Right lobe of liver (tissue), 4 donors: ENCODE results near the gene SASH1.

Experiments used
- POLR2A ChIP-seq: fragments of 450-650 bp; IDR thresholded peaks from one replicate; pipeline ENCODE4 v1.6.1; 2017; ENCODE audit warnings: antibody characterized with exemption, mild to moderate bottlenecking
- TF ChIP-seq, protein P1 (sequence below), 4 donors: fragments of 200-600 bp in 3 of 4; fragments of 450-650 bp in 1 of 4; IDR thresholded peaks; one replicate each; pipeline versions ENCODE4 v1.5.1 to v1.8.0; 2016 to 2022; ENCODE audit warnings: antibody characterized with exemption in 4 of 4, mild to moderate bottlenecking in 2 of 4
- donor health status: DM: no; HTN: no; CAD: no.
- donor health status: DM: no; HTN: no; CAD: no.
- donor health status: DM: no; HTN: yes; CAD: no.

DNA sequence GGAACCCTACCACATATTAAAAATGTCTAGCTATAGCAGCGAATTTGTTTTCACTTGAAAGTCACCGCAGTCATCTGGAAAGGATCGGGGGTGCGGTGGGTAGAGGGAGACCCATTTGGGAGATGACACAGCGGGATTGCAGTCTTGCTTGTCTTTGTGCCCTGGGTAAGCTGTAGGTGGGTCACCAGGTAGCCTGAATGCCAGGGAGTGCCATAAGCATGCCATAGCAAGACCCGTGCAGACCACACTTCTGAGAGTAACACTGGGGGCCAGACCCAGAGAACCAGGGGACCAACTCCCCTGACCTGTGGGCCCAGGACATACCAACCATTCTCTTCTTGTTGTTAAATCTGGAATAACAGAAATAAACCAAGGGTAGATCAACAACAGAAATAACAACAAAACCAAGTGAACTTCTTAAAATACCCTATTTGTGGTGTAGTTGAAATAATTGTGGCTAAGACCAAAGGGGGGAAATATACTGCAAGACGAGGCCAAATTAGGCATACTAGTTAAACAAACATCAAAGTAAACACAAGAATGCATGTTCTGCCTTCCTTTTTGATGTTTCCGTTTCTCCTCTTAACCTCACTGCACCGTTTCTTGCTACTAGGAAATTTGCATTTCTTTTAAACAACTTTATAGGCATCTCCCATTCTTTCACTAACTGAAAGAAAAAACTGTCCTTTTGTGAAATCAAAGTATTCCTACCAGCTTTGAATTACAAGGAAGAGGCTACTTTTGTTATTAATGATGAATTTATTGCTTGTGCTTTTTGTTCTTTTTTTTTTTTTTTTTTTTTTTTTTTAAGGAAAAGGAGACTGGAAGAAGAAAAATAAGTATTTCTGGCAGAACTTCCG is 128.2 kb downstream of the SASH1 start:
- TF ChIP-seq POLR2A: no peak
- TF ChIP-seq, protein P1, sequence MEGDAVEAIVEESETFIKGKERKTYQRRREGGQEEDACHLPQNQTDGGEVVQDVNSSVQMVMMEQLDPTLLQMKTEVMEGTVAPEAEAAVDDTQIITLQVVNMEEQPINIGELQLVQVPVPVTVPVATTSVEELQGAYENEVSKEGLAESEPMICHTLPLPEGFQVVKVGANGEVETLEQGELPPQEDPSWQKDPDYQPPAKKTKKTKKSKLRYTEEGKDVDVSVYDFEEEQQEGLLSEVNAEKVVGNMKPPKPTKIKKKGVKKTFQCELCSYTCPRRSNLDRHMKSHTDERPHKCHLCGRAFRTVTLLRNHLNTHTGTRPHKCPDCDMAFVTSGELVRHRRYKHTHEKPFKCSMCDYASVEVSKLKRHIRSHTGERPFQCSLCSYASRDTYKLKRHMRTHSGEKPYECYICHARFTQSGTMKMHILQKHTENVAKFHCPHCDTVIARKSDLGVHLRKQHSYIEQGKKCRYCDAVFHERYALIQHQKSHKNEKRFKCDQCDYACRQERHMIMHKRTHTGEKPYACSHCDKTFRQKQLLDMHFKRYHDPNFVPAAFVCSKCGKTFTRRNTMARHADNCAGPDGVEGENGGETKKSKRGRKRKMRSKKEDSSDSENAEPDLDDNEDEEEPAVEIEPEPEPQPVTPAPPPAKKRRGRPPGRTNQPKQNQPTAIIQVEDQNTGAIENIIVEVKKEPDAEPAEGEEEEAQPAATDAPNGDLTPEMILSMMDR (IDR thresholded peaks at IDR 0.05): no peak
